Measurements from ENCODE around the gene MYLK.

DNA sequence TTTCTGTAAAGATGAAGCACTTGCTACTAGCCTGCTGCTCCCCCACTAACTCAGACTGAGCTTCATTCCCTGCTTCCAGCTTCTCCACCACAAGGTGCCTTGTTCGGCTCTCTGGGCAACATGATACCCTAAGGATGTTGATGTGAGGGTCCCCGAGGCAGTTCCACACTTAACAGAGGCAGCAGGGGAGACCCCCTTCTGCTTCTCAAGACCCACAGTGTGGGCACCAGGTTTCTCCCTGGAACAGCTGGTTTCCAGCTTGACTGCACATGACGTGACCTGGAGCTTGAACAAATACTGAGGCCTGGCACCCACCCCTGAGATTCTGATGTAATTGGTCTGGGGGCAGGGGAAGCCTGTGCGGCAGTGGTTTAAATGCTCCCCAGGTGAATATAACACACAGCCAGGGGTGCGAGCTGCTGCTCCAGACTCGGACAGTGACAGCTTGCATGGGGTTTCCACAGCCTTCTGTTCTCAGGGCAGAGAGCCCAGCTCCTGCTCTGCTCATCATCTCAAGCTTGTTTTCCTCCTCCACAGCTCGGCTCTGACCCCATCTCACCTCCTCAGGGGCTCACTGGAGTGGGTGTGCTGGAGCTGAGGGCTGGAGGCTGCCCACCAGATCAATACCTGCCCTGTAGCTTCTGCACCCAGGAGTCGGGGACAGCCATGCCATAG is 204.3 kb downstream of the MYLK start:
- TF ChIP-seq, protein P1, sequence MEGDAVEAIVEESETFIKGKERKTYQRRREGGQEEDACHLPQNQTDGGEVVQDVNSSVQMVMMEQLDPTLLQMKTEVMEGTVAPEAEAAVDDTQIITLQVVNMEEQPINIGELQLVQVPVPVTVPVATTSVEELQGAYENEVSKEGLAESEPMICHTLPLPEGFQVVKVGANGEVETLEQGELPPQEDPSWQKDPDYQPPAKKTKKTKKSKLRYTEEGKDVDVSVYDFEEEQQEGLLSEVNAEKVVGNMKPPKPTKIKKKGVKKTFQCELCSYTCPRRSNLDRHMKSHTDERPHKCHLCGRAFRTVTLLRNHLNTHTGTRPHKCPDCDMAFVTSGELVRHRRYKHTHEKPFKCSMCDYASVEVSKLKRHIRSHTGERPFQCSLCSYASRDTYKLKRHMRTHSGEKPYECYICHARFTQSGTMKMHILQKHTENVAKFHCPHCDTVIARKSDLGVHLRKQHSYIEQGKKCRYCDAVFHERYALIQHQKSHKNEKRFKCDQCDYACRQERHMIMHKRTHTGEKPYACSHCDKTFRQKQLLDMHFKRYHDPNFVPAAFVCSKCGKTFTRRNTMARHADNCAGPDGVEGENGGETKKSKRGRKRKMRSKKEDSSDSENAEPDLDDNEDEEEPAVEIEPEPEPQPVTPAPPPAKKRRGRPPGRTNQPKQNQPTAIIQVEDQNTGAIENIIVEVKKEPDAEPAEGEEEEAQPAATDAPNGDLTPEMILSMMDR (IDR thresholded peaks at IDR 0.05), result no peak
- no peak for TF ChIP-seq EZH2 (IDR thresholded peaks at IDR 0.05; ENCODE audit: borderline replicate concordance, insufficient read depth, low read depth, low read length, poor library complexity, severe bottlenecking)

Measured in B cell (primary cell).